Measurements from ENCODE around the gene CHAC2. TPM values are rescaled to one million over a fixed set of nuclear protein-coding genes. Genes with fewer than 3 reads are reported as not detected.

Gene CHAC2
- total and polyA plus RNA-seq, 2 of the 13 experiments (the other 11 are each of a cell fraction or from before 2014, with no cell fraction given): 1.7 to 10.7 TPM

DNA sequence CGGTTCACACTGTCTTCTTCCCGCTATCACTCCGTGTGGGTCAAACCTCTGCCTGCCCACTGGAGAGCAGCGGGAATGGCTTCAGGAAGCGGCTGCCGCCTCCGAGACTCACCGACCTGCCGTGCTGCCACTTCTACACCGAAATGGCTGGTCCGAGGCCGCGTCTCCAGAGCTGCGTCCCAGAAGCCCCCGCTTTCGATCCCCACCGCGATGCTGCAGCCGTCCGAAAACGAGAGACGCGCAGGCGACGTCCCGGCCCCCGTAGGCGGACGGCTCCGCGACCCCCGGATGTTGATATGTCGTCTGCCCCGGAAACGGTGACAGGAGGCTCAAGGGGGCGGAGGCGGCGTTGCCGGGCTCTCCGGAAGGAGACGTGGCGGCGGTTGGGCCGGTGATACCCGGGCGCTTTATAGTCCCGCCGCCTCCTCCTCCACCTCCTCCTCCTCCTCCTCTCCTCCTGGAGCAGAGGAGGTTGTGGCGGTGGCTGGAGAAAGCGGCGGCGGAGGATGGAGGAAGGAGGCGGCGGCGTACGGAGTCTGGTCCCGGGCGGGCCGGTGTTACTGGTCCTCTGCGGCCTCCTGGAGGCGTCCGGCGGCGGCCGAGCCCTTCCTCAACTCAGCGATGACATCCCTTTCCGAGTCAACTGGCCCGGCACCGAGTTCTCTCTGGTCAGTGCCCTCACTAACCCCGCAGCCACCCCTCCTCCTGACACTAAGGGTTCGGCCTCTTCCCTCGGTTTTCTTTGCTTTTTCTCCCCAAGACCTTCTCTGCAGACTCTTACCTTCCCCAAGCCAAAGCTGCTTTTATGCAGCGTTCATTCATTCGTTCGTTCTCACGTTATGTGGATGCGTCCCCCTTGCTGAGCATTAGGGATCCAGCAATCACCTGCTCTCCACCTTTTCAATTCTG lies 19.4 kb downstream of the CHAC2 start, which contains the start of the genes ASB3 and ERLEC1 (continued):
- TF ChIP-seq, protein P1, sequence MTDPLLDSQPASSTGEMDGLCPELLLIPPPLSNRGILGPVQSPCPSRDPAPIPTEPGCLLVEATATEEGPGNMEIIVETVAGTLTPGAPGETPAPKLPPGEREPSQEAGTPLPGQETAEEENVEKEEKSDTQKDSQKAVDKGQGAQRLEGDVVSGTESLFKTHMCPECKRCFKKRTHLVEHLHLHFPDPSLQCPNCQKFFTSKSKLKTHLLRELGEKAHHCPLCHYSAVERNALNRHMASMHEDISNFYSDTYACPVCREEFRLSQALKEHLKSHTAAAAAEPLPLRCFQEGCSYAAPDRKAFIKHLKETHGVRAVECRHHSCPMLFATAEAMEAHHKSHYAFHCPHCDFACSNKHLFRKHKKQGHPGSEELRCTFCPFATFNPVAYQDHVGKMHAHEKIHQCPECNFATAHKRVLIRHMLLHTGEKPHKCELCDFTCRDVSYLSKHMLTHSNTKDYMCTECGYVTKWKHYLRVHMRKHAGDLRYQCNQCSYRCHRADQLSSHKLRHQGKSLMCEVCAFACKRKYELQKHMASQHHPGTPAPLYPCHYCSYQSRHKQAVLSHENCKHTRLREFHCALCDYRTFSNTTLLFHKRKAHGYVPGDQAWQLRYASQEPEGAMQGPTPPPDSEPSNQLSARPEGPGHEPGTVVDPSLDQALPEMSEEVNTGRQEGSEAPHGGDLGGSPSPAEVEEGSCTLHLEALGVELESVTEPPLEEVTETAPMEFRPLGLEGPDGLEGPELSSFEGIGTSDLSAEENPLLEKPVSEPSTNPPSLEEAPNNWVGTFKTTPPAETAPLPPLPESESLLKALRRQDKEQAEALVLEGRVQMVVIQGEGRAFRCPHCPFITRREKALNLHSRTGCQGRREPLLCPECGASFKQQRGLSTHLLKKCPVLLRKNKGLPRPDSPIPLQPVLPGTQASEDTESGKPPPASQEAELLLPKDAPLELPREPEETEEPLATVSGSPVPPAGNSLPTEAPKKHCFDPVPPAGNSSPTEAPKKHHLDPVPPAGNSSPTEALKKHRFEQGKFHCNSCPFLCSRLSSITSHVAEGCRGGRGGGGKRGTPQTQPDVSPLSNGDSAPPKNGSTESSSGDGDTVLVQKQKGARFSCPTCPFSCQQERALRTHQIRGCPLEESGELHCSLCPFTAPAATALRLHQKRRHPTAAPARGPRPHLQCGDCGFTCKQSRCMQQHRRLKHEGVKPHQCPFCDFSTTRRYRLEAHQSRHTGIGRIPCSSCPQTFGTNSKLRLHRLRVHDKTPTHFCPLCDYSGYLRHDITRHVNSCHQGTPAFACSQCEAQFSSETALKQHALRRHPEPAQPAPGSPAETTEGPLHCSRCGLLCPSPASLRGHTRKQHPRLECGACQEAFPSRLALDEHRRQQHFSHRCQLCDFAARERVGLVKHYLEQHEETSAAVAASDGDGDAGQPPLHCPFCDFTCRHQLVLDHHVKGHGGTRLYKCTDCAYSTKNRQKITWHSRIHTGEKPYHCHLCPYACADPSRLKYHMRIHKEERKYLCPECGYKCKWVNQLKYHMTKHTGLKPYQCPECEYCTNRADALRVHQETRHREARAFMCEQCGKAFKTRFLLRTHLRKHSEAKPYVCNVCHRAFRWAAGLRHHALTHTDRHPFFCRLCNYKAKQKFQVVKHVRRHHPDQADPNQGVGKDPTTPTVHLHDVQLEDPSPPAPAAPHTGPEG (CRISPR knock-in tag; IDR thresholded peaks at IDR 0.05): no peak; the same call in 1 of the 2 replicates
- TF ChIP-seq JDP2 (CRISPR knock-in tag; IDR thresholded peaks at IDR 0.05; ENCODE audit: borderline replicate concordance) (no peak), ZNF773 (CRISPR knock-in tag; IDR thresholded peaks at IDR 0.05; ENCODE audit: borderline replicate concordance) (no peak; the same call in 1 of the 2 replicates), ZNF383 (CRISPR knock-in tag; IDR thresholded peaks at IDR 0.05; ENCODE audit: borderline replicate concordance) (peak; percentile 82; the same call in 1 of the 2 replicates), U2AF2 (IDR thresholded peaks at IDR 0.05; ENCODE audit: low read depth, low read length) (no peak), HNF4G (IDR thresholded peaks at IDR 0.05; ENCODE audit: borderline replicate concordance, low read depth, low read length) (0 out of 2 replicates have a peak, but pooled peaks have one; percentile 16), HNF4G (CRISPR knock-in tag; IDR thresholded peaks at IDR 0.05; ENCODE audit: borderline replicate concordance, low read depth) (0 out of 2 replicates have a peak, but pooled peaks have one; percentile 24), ZNF572 (CRISPR knock-in tag; IDR thresholded peaks at IDR 0.05) (peak; percentile 53; the same call in 1 of the 2 replicates), SAP130 (CRISPR knock-in tag; IDR thresholded peaks at IDR 0.05; ENCODE audit: low read depth) (peak; percentile 99), KAT8 (CRISPR knock-in tag; IDR thresholded peaks at IDR 0.05) (peak; percentile 99)
- TF ChIP-seq, protein P2, sequence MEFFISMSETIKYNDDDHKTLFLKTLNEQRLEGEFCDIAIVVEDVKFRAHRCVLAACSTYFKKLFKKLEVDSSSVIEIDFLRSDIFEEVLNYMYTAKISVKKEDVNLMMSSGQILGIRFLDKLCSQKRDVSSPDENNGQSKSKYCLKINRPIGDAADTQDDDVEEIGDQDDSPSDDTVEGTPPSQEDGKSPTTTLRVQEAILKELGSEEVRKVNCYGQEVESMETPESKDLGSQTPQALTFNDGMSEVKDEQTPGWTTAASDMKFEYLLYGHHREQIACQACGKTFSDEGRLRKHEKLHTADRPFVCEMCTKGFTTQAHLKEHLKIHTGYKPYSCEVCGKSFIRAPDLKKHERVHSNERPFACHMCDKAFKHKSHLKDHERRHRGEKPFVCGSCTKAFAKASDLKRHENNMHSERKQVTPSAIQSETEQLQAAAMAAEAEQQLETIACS (CRISPR knock-in tag; IDR thresholded peaks at IDR 0.05): no peak
- TF ChIP-seq, protein P3, sequence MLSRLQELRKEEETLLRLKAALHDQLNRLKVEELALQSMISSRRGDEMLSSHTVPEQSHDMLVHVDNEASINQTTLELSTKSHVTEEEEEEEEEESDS (CRISPR knock-in tag; IDR thresholded peaks at IDR 0.05; ENCODE audit: borderline replicate concordance): peak; percentile 92; the same call in 1 of the 2 replicates
- TF ChIP-seq, protein P4, sequence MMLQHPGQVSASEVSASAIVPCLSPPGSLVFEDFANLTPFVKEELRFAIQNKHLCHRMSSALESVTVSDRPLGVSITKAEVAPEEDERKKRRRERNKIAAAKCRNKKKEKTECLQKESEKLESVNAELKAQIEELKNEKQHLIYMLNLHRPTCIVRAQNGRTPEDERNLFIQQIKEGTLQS (CRISPR knock-in tag; IDR thresholded peaks at IDR 0.05): peak; percentile 70
- TF ChIP-seq, protein P5, sequence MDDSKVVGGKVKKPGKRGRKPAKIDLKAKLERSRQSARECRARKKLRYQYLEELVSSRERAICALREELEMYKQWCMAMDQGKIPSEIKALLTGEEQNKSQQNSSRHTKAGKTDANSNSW (CRISPR knock-in tag; IDR thresholded peaks at IDR 0.05; ENCODE audit: borderline replicate concordance): peak; percentile 18
